K562 (cell line): ENCODE results near the gene TUBA3C. TPM values are rescaled to one million over a fixed set of nuclear protein-coding genes. Genes with fewer than 3 reads are reported as not detected.

Source experiments
- ATAC-seq: fragments of 200-7000 bp; cut with Tn5 transposase; 3 replicates; pipeline ENCODE4 v1.9.1; 2020; ENCODE audit warnings: moderate library complexity
- BruUV-seq: library from RNA; stranded (reverse); fragments of 400-500 nt; replicated peaks from 2 replicates; lab custom pipeline; 2021; lab: Mats Ljungman, UMichigan
- CTCF ChIA-PET: fragments of 300-600 bp; formaldehyde crosslinking; extraction: SDS; loops from one replicate; lab custom pipeline; 2021; ENCODE audit warnings: low intra/inter-chr PET ratio; lab: Yijun Ruan, JAX
- POLR2A ChIA-PET: fragments of 300-600, 350-650 bp; sonication (Branson Sonifier 250); formaldehyde crosslinking; extraction: SDS; loops from one replicate; lab custom pipeline; 2021; ENCODE audit warnings: antibody characterized with exemption, inconsistent platforms; lab: Yijun Ruan, JAX
- DNase-seq, 4 experiments: peaks; one replicate each; pipeline versions ENCODE4 v3.0.0 to v3.0.0-alpha.2; 2011 to 2018; ENCODE audit warnings: low spot score in 3 of 4, mixed read lengths in 3 of 4; ENCODE audit errors: extremely low read depth in 1 of 4
- FAIRE-seq: peaks from 2 replicates; lab custom pipeline; 2011; peaks lifted over from hg19 to GRCh38; lab: Jason Lieb, UNC
- H2AFZ ChIP-seq: 2 replicates; pipeline ENCODE4 v1.6.0; 2011; ENCODE audit warnings: low read depth, low read length, control low read depth, inconsistent platforms
- H3K27ac ChIP-seq: fragments of 200-600 bp; 3 replicates; pipeline ENCODE4 v1.8.0; 2011; ENCODE audit warnings: low read depth, mild to moderate bottlenecking, control low read depth, inconsistent platforms, low read length, moderate library complexity, mixed read lengths; ENCODE audit errors: extremely low read depth
- H3K27me3 ChIP-seq, 2 experiments: fragments of 300-600 bp in 1 of 2; 2 replicates in 1 of 2; 3 replicates in 1 of 2; pipeline versions ENCODE4 v1.6.0 to v1.8.0; 2011; ENCODE audit warnings: inconsistent platforms in 2 of 2, low read length in 2 of 2, mild to moderate bottlenecking in 1 of 2, mixed read lengths in 1 of 2, moderate library complexity in 1 of 2; ENCODE audit not compliant: control insufficient read depth in 2 of 2, insufficient read depth in 2 of 2
- H3K36me3 ChIP-seq: fragments of 300-600 bp; 3 replicates; pipeline ENCODE4 v1.8.0; 2011; ENCODE audit warnings: mild to moderate bottlenecking, low read length, inconsistent platforms; ENCODE audit not compliant: control insufficient read depth, insufficient read depth
- H3K4me1 ChIP-seq, 2 experiments: fragments of 200-600 bp in 1 of 2; replicated peaks in 1 of 2; 2 replicates in 1 of 2; 3 replicates in 1 of 2; pipeline versions ENCODE4 v1.5.1 to v1.8.0; 2011; ENCODE audit warnings: inconsistent platforms in 2 of 2, low read length in 2 of 2, mild to moderate bottlenecking in 1 of 2, mixed read lengths in 1 of 2, moderate library complexity in 1 of 2; ENCODE audit not compliant: control insufficient read depth in 2 of 2, insufficient read depth in 2 of 2
- H3K4me2 ChIP-seq: 2 replicates; pipeline ENCODE4 v1.6.1; 2011; ENCODE audit warnings: low read length, control low read depth, inconsistent platforms, mixed read lengths; ENCODE audit not compliant: insufficient read depth
- H3K4me3 ChIP-seq: fragments of 200-600 bp; sonication (generic), shearing (Covaris generic); 2 replicates; pipeline ENCODE4 v1.5.1; 2016; ENCODE audit warnings: control low read depth, inconsistent platforms
- H3K79me2 ChIP-seq: fragments of 200-600 bp; 3 replicates; pipeline ENCODE4 v1.8.0; 2011; ENCODE audit warnings: low read length, inconsistent platforms; ENCODE audit not compliant: control insufficient read depth, insufficient read depth
- H3K9ac ChIP-seq, 2 experiments: 2 replicates each; pipeline versions ENCODE4 v1.6.0 to v1.6.1; 2011; ENCODE audit warnings: low read depth in 2 of 2, low read length in 2 of 2, control low read depth in 1 of 2, inconsistent platforms in 1 of 2, mild to moderate bottlenecking in 1 of 2, mixed read lengths in 1 of 2; ENCODE audit not compliant: insufficient read depth in 1 of 2
- H3K9me1 ChIP-seq: one replicate; pipeline ENCODE4 v1.6.0; 2011; ENCODE audit warnings: inconsistent platforms, mild to moderate bottlenecking, low read length, moderate library complexity; ENCODE audit not compliant: control insufficient read depth, insufficient read depth
- H3K9me3 ChIP-seq: replicated peaks from 2 replicates; pipeline ENCODE4 v1.5.1; 2011; ENCODE audit warnings: low read depth, low read length, inconsistent platforms; ENCODE audit not compliant: control insufficient read depth, insufficient read depth
- H4K20me1 ChIP-seq: replicated peaks from 2 replicates; pipeline ENCODE4 v1.6.1; 2011; ENCODE audit warnings: low read length, inconsistent platforms, mixed read lengths; ENCODE audit not compliant: control insufficient read depth, insufficient read depth
- KLF6 ChIP-seq: fragments of 250-450 bp; sonication (Bioruptor Pico); IDR thresholded peaks from 2 replicates; pipeline ENCODE4 v1.4.0; 2020; ENCODE audit warnings: mild to moderate bottlenecking, moderate library complexity, borderline replicate concordance
- LEF1 ChIP-seq: fragments of 450-650 bp; IDR thresholded peaks from 2 replicates; pipeline ENCODE4 v1.6.1; 2016; ENCODE audit warnings: mild to moderate bottlenecking
- NR2C2 ChIP-seq, 2 experiments: fragments of 200-800 bp in 1 of 2; sonication (Bioruptor generic) in 1 of 2; sonication (generic) in 1 of 2; formaldehyde crosslinking in 1 of 2; IDR thresholded peaks; 2 replicates each; pipeline versions ENCODE4 v1.6.1 to v1.8.0; 2016 to 2022; ENCODE audit warnings: mild to moderate bottlenecking in 1 of 2, missing compliant biosample characterization in 1 of 2, missing genetic modification characterization in 1 of 2, missing genetic modification reagents in 1 of 2
- RAD51 ChIP-seq: fragments of 450-650 bp; IDR thresholded peaks from 2 replicates; pipeline ENCODE4 v1.7.1; 2016; ENCODE audit warnings: low read depth, mild to moderate bottlenecking, borderline replicate concordance
- RBFOX2 ChIP-seq: fragments of 200-400 bp; formaldehyde crosslinking; IDR thresholded peaks from 2 replicates; pipeline ENCODE4 v1.6.1; 2017; ENCODE audit warnings: low read depth, mild to moderate bottlenecking, low read length, moderate library complexity
- RCOR1 ChIP-seq, 2 experiments: IDR thresholded peaks; 2 replicates each; pipeline ENCODE4 v1.6.1; 2012; ENCODE audit warnings: low read depth in 2 of 2, low read length in 2 of 2, borderline replicate concordance in 1 of 2, improper control_type of control experiment in 1 of 2
- TAF15 ChIP-seq: fragments of 200-400 bp; formaldehyde crosslinking; IDR thresholded peaks from 2 replicates; pipeline ENCODE4 v1.6.1; 2017; ENCODE audit warnings: mild to moderate bottlenecking, low read depth, low read length, moderate library complexity
- ZNF140 ChIP-seq: fragments of 250-450 bp; sonication (Bioruptor Pico); IDR thresholded peaks from 2 replicates; pipeline ENCODE4 v1.8.0; 2021; ENCODE audit warnings: moderate library complexity, mild to moderate bottlenecking, inconsistent platforms
- WGBS: fragments of 100-300 bp; shearing (Covaris generic); methylation state at CpG from one replicate; pipeline ENCODE4 v1.1.6; 2016; ENCODE audit warnings: low coverage, mixed read lengths; ENCODE audit not compliant: insufficient coverage; ENCODE audit errors: missing lambda C conversion rate; 5-methylcytosine and 5-hydroxymethylcytosine counted together
- in situ Hi-C: fragments of 300-500 bp; cut with MboI; formaldehyde crosslinking; loops from 4 replicates; pipeline ENCODE4 v1.15.0; 2018; ENCODE audit warnings: inconsistent platforms, mixed read lengths
- intact Hi-C: fragments of 100-400 bp; cut with micrococcal nuclease; formaldehyde crosslinking; loops from 2 replicates; pipeline ENCODE4 v1.14.2; 2022
- polyA plus RNA-seq, 8 experiments: library from polyadenylated mRNA; depleted of rRNA in 4 of 8; stranded (reverse) in 5 of 8; unstranded in 3 of 8; fragments of >200 nt; fragmentation: Nextera tagmentation in 2 of 8; fragmentation: Illumina TruSeq in 1 of 8; extraction: Ambion mirVana in 2 of 8; extraction: Trizol in 1 of 8; gene quantifications; 2 replicates each; pipeline versions ENCODE4 v1.2.1 to v1.2.3, GENCODE V29; 2011 to 2014; ENCODE audit warnings: inconsistent platforms in 1 of 8, missing spikeins in 1 of 8
- total RNA-seq, 7 experiments: library from RNA; depleted of rRNA in 6 of 7; stranded (reverse); fragments of >200 nt in 6 of 7; fragmentation: Illumina TruSeq in 2 of 7; extraction: Trizol in 2 of 7; gene quantifications; 2 replicates each; pipeline versions ENCODE4 v1.2.1 to v1.2.3, GENCODE V29; 2011 to 2021; ENCODE audit warnings: low replicate concordance in 1 of 7
- TF ChIP-seq, protein P1 (sequence below): fragments of 200-800 bp; sonication (Bioruptor generic); IDR thresholded peaks from 2 replicates; pipeline ENCODE4 v1.6.1; 2016; ENCODE audit warnings: missing genetic modification characterization, missing compliant biosample characterization

Gene TUBA3C
- total and polyA plus RNA-seq, 9 of the 15 experiments (the other 6 are each of a cell fraction or from before 2014, with no cell fraction given): 0.10 to 4.2 (median 2.2) TPM

DNA sequence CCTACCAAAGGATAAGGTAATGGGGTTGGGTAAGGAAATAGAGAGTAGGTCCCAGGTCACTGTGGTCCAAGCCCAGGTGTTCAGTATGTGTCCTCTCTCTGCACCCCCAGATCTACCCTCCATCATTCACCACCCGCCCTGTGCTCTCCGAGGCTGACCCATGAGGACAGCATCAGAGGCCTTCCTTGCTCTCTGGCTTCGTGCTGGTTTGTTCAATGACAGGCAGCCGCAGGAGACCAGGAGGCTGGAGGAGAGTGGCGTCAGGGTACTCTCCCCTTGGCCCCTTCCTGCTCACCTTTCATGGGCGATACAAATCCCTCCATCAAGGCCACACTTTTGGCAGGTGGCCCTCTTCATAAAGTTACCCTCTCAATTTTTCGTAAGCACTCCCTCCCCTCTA is 1.7 kb downstream of the TUBA3C start:
- no peak for ATAC-seq
- no peak for DNase-seq
- Histone ChIP-seq H3K9me1 (no peaks in the 10 kb centered on the region), H3K4me2 (no peak overlapping the region), H3K27me3 (peaks cover 2 to 8% of the 10 kb centered on the region in 2 experiments; a peak in 1 of 5 replicates), H3K79me2 (no peaks in the 10 kb centered on the region), H3K9ac (no peak overlapping the region), H4K20me1 (no peaks in the 10 kb centered on the region), H3K9me3 (no peaks in the 10 kb centered on the region), H3K4me1 (peaks cover 0 to 4% of the 10 kb centered on the region in 2 experiments; a peak in 1 of 5 replicates), H3K27ac (no peak overlapping the region), H3K36me3 (no peaks in the 10 kb centered on the region), H2AFZ (no peak overlapping the region), H3K4me3 (no peak overlapping the region)
- no TSS peak for BruUV-seq
- ChIA-PET POLR2A (no interaction called here), CTCF (no interaction called here)
- no peak for TF ChIP-seq NR2C2 (CRISPR knock-in tag; IDR thresholded peaks at IDR 0.05)
- no peak for TF ChIP-seq NR2C2 (tag; IDR thresholded peaks at IDR 0.05)
- TF ChIP-seq RCOR1 (IDR thresholded peaks at IDR 0.05; ENCODE audit: borderline replicate concordance in 1 of 2, low read depth in 2 of 2, low read length in 2 of 2): no peak
- no peak for TF ChIP-seq RAD51
- no peak for TF ChIP-seq LEF1
- no peak for FAIRE-seq
- in situ Hi-C loops: no loop called here
- WGBS: 0% methylated on average over 4 of the region's 7 CpGs
- intact Hi-C loops: no loop called here

DNA sequence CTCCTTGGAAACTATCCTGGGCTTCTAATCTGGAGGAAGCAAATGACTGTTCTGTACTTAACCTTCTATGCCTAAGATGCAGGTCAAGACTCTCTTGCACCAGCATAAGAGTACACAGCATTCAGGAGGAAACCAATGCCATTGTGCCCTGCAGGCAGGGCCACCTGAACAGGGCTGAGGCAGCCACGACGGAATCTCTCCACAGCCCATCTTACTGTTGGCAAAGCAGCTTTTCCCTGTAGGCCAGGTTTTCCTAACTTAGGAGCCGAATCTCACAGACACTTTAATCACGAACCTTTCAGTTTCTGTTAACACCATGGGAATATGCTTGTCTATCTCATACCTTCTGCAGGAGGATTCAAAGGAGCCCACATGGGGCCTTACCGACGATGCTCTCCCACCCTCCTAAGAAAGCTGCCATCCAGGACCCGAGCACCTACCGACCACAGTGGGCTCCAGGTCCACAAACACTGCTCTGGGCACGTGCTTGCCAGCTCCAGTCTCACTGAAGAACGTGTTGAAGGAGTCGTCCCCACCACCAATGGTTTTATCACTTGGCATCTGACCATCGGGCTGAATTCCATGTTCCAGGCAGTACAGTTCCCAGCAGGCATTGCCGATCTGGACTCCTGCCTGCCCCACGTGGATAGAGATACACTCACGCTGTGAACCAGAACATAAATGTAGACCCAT is 2.6 kb downstream of the TUBA3C start:
- in situ Hi-C loops: no loop called here
- no peak overlapping the region for H3K4me3 ChIP-seq
- no TSS peak for BruUV-seq
- no peak overlapping the region for H3K4me2 ChIP-seq
- ATAC-seq (no peak), DNase-seq (no peak), FAIRE-seq (no peak)
- H3K4me1 ChIP-seq: peaks cover 0 to 4% of the 10 kb centered on the region in 2 experiments; a peak in 1 of 5 replicates
- peaks cover 2 to 8% of the 10 kb centered on the region in 2 experiments; a peak in 1 of 5 replicates for H3K27me3 ChIP-seq
- no peaks in the 10 kb centered on the region for H3K79me2 ChIP-seq
- H3K9ac ChIP-seq: no peak overlapping the region
- H3K9me1 ChIP-seq: no peaks in the 10 kb centered on the region
- WGBS: 1% methylated on average over 12 of the region's 15 CpGs
- intact Hi-C loops: no loop called here
- ChIA-PET CTCF (no interaction called here), POLR2A (no interaction called here)
- H2AFZ ChIP-seq: no peak overlapping the region
- H3K27ac ChIP-seq: no peak overlapping the region
- no peaks in the 10 kb centered on the region for H3K36me3 ChIP-seq
- no peaks in the 10 kb centered on the region for H4K20me1 ChIP-seq
- no peaks in the 10 kb centered on the region for H3K9me3 ChIP-seq
- TF ChIP-seq RBFOX2 (no peak), KLF6 (no peak), ZNF140 (CRISPR knock-in tag) (no peak), TAF15 (no peak)
- TF ChIP-seq, protein P1, sequence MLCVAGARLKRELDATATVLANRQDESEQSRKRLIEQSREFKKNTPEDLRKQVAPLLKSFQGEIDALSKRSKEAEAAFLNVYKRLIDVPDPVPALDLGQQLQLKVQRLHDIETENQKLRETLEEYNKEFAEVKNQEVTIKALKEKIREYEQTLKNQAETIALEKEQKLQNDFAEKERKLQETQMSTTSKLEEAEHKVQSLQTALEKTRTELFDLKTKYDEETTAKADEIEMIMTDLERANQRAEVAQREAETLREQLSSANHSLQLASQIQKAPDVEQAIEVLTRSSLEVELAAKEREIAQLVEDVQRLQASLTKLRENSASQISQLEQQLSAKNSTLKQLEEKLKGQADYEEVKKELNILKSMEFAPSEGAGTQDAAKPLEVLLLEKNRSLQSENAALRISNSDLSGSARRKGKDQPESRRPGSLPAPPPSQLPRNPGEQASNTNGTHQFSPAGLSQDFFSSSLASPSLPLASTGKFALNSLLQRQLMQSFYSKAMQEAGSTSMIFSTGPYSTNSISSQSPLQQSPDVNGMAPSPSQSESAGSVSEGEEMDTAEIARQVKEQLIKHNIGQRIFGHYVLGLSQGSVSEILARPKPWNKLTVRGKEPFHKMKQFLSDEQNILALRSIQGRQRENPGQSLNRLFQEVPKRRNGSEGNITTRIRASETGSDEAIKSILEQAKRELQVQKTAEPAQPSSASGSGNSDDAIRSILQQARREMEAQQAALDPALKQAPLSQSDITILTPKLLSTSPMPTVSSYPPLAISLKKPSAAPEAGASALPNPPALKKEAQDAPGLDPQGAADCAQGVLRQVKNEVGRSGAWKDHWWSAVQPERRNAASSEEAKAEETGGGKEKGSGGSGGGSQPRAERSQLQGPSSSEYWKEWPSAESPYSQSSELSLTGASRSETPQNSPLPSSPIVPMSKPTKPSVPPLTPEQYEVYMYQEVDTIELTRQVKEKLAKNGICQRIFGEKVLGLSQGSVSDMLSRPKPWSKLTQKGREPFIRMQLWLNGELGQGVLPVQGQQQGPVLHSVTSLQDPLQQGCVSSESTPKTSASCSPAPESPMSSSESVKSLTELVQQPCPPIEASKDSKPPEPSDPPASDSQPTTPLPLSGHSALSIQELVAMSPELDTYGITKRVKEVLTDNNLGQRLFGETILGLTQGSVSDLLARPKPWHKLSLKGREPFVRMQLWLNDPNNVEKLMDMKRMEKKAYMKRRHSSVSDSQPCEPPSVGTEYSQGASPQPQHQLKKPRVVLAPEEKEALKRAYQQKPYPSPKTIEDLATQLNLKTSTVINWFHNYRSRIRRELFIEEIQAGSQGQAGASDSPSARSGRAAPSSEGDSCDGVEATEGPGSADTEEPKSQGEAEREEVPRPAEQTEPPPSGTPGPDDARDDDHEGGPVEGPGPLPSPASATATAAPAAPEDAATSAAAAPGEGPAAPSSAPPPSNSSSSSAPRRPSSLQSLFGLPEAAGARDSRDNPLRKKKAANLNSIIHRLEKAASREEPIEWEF (CRISPR knock-in tag): no peak
